GM21619 (cell line): ENCODE data around the gene SH3RF1.
A peak's percentile ranks its signal among the peaks of the same experiment; 100 is the strongest.

Source experiments
- ATAC-seq: cut with Tn5 transposase; IDR thresholded peaks from one replicate; pipeline ENCODE4 v1.9.1; 2021; ENCODE audit not compliant: unreplicated experiment

Gene SH3RF1

GRCh38 chr4:169252339-169253112, 18.2 kb downstream of the SH3RF1 start:
- peak; percentile 76 for ATAC-seq

DNA sequence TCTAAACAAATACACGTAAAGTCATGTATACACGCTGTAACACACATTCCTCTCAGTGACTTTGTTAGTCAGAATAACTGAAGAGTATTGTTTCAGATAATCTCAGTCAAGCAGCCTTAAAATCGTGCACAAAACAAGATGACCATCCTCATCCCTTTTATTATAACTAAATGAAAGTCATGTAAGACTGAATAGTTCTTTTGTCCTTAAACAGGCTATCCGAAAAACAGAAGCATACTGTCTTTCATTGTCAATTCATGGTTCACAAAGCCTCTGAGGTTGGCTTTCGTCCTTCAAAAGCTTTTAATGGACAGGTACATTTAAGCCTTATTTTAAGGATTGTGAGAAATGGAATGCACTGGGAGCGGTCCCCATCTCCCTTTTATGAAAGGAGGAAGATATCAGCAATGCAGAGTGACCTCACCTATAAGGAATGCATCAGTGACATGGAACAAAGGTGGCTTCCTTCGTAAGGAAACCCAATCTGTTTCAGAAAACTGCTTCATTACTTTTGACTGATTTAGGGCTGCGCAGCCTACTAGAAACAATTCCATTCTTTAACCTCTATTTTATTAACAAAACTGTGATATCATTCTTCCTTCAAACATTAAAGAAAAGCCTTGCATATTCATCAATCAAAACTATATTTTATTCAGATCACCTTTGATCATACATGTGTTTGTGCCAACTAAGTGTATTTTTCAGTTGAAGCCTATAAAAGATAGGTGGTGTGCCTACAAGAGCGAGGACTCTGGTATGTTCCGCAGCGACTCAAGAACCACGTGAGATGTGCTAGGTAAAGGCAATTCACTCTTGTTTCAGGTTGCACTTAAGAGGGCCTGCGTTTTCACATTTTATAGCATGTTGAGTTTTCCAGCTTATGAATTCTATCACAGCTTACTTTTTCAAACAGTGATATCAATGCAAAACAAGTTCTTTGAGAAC, 19.2 kb downstream of the SH3RF1 start:
- no peak for ATAC-seq

- no peak for ATAC-seq
These were observed 20.0 kb downstream of the SH3RF1 start for GRCh38 chr4:169250796-169251195.

GRCh38 chr4:169249999-169250398, 20.8 kb downstream of the SH3RF1 start:
- no peak for ATAC-seq

DNA sequence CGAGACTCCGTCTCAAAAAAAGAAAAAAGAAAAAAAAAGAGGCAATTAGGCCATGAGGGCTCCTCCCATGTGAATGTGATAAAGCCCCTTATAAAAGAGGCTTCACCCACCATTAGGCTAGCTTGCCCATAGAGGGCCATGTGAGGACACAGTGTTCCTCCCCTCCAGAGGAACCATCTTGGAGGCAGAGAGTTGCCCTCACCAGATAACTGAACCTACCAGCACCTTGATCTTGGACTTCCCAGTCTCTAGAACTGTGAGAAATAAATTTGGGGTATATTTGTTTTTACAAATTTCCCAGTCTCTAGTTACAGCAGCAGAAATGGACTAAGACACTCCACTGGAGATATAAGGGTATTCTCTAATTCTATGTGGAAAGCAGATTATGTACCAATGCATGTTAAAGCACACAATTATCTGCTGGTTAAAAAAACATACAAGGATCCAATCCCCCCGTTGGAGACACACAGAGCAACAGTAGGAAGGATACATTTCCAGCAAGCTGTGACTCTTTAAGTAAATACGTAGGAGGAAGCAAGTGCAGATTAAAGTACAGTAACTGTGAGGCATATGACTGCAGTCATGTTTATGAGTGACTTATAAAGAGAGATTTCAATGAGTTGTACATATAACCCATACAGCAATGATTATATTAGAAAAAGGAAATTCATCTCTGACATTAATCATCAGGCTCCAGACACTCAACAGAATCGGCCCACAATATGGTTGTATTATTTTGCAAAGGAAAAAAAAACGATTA, 21.4 kb downstream of the SH3RF1 start:
- no peak for ATAC-seq

GRCh38 chr4:169248645-169249044, 22.1 kb downstream of the SH3RF1 start:
- ATAC-seq, result no peak

GRCh38 chr4:169246957-169247396, 23.8 kb downstream of the SH3RF1 start:
- no peak for ATAC-seq

DNA sequence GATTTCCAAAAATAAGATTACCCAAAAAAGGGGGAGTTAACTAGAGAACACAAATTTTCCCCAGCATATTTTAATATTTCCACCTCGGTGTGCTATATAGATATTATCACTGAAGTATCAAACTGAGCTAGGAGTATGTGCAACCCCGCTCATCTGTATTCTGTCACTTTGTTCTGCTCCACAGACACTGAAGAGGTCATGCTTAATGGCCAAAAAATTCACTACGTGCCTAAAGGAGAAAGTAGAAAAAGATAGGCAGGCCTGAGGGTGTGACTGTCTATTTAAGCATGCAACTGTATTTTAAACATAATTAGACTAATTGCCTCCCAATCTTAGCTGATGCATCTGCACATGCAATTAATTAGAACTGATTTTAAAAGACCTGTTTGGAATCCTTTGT, 24.5 kb downstream of the SH3RF1 start:
- no peak for ATAC-seq

GRCh38 chr4:169245061-169245460, 25.7 kb downstream of the SH3RF1 start:
- no peak for ATAC-seq

DNA sequence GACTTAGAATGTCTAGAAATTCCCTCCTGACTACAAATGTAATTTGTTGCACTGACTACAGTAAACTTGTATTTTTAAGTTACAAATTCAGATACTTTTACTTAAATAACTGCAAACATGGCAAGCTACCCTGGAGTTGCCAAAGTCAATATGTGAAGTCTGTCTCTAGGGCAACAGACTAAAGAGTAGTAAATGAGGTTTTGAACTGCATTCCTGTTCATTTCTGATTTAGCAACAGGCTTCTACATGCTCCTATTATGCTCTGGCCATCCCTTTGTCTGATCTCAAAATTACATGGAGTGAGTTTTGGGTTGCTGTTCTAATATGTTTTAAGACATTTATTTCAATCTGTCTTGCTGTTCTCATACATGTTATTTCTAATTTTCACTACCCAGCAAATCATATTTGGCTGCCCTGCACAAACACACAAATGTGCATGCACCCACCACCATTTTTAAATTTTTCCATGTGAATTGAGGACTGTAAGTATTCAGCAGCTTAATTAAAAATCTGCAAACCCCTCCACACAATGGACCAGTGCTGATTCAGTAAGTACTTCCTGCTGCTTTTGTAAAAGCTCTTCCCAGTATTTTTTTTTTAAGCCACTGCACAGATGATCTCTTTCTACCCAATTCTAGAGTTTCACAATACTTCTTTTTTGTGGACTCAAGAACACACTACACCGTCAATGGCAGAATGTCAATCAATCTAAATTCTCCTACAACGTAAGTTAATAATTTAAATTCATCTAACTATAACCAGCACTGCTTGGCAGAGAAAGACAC, 26.7 kb downstream of the SH3RF1 start:
- ATAC-seq, result no peak

DNA sequence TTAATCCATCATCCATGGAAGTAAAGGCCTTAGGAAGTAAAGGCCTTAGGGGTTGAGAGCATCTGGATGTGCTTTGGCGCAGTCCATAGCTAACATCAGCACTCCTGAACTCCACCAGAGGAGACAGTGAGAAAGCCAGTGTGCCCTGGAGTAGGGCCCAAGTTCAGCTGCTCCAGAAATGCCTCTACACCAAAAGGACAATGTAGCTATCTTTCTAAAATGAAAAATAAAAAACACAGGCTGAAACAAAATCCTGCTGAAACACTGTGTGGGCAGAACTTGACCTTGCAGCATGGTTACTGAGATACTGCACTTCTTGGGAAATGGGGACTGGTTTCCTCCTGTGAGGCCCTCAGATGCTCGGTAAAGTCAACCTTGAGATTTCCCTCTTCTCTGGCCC, 29.3 kb downstream of the SH3RF1 start:
- ATAC-seq, result no peak

DNA sequence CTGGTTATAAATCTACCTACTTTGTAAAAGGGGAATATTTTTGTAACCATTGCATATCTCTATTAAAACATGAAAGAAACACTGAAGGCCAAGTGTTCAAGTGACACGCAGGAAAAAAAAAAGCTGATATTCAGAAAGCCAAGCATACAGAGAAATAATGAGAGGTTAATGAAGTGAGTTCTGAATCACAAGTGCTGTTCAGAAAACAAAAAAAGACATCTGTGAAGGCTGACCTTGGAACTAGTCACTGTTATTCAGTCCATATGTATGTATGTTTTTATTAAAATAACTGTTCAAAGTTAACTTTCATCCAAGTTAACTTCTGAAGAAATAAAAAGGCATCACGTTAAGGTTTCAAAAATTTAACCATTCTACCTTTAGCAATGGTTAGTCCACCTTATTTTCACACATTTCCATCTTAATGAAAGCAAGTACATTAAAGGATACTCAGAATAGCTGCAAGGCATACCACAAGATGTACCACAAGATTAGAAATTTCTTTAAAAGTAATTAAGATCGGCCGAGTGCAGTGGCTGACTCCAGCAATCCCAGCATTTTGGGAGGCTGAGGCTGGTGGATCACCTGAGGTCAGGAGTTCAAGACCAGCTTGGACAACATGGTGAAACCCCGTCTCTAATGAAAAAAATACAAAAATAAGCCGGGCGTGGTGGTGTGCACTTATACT, 31.4 kb downstream of the SH3RF1 start:
- ATAC-seq, result no peak

- ATAC-seq, result no peak
These were observed 32.3 kb downstream of the SH3RF1 start for GRCh38 chr4:169238445-169238844.

- no peak for ATAC-seq
These were observed 33.7 kb downstream of the SH3RF1 start for GRCh38 chr4:169236873-169237626.

GRCh38 chr4:169236078-169236477, 34.7 kb downstream of the SH3RF1 start:
- ATAC-seq, result no peak

- no peak for ATAC-seq
These were observed 36.5 kb downstream of the SH3RF1 start for GRCh38 chr4:169234137-169234855.

GRCh38 chr4:169233691-169234090, 37.1 kb downstream of the SH3RF1 start:
- ATAC-seq, result no peak

DNA sequence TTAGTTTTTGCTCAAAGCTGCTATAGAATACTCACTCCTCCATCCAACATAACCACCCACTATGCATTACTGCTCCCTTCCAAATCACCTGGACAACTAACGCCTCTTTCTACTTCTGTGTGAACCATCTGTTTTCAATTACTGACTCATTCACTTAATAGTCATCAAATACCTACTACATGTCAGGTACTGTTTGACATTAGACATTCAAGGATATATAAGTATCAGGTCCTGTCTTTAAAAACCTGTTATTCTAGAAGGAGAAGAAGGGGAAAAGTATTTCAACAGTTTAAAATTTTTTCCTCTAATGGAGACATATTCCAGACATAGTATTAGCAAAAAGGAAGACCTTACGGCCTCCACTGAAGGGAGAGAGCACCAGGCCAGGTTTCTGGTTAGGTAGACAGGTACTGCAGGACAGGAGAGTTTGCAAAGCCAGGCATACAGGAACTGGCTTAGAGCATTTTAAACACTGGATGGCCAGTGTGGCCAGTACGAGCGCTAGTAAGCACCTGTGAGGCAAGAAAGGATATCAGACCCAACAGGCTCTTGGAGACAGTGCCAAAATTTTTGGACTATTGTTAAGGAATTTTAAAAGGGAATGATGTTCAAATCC, 39.0 kb downstream of the SH3RF1 start:
- ATAC-seq, result no peak
